ENCODE results near the gene ZSWIM3. TPM values are rescaled to one million over a fixed set of nuclear protein-coding genes. Genes with fewer than 3 reads are reported as not detected.
"Not testable (repeated sequence)": the region's sequence is repeated elsewhere in the genome, so short reads cannot be mapped to it uniquely, and the experiment has no call there.

ZSWIM3 gene
- total and polyA plus RNA-seq, 7 donors = 1.7 to 3.5 (median 2.9) TPM

DNA sequence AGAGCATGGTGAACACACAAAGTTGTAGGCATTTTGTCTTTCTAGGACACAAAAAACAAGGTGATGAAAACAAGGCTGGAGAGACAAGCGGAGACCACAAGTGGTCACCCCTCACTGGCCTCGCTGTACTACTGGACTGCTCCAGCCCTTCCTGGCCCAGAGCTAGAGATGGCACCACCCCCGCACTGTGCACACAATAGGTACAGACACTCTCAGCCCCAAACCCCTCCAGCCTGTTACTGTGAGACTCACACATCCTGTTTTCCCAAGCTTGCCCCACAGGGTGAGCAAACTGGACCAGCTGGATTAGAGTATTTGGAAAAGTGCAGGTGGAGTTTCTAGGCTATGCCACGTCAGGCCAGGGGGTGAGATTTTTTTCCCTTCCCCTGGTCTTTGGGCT, 15.2 kb downstream of the ZSWIM3 start:
- Histone ChIP-seq H3K36me3 (peaks cover 0 to 11% (median 0%) of the 10 kb centered on the region in 4 donors), H3K27me3 (no peaks in the 10 kb centered on the region), H3K4me1 (peaks cover 0 to 7% (median 3%) of the 10 kb centered on the region in 4 donors), H3K4me3 (no peak overlapping the region), H3K27ac (no peak overlapping the region), H3K9me3 (no peaks in the 10 kb centered on the region)
- intact Hi-C loops (cut with DNase I) = no loop called here
- no peak for DNase-seq
- no peak for TF ChIP-seq POLR2A (IDR thresholded peaks at IDR 0.05)
- no peak for TF ChIP-seq POLR2AphosphoS5 (IDR thresholded peaks at IDR 0.05)
- 92 to 94% methylated on average over 4 of the region's 4 CpGs for WGBS, 2 donors

DNA sequence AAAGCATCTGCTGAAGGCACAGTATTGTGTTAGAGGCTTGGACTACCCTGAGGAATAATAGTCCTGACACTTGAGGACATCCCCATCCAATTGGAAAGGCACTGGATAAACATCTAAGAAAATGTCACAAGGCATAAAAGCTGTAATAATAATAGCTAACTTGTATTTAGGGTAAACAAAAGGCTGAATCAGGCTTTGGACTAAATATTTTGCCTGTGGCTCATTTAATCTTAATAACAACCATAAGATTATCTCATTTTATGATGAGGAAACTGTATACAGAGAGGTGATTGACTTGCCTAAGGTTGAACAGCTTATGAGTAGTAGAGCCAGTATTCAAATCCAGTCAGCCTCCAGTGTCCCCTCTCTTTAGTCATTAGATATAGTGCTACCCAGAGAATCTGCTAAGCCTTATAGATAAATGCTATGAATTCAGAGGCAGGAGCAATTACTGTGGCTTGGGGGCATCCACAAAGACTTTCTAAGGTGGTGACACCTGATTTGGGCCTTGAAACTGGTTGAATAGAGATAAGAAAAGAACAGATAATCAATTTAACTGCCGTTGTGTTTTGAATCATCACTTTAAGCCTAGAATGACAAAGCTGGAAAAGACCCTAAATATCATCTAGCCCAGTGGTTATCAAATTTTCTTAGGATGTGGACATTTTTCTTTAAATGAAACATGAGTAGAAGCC, 16.1 kb downstream of the ZSWIM3 start:
- no peak overlapping the region for H3K4me3 ChIP-seq
- TF ChIP-seq, protein P1, sequence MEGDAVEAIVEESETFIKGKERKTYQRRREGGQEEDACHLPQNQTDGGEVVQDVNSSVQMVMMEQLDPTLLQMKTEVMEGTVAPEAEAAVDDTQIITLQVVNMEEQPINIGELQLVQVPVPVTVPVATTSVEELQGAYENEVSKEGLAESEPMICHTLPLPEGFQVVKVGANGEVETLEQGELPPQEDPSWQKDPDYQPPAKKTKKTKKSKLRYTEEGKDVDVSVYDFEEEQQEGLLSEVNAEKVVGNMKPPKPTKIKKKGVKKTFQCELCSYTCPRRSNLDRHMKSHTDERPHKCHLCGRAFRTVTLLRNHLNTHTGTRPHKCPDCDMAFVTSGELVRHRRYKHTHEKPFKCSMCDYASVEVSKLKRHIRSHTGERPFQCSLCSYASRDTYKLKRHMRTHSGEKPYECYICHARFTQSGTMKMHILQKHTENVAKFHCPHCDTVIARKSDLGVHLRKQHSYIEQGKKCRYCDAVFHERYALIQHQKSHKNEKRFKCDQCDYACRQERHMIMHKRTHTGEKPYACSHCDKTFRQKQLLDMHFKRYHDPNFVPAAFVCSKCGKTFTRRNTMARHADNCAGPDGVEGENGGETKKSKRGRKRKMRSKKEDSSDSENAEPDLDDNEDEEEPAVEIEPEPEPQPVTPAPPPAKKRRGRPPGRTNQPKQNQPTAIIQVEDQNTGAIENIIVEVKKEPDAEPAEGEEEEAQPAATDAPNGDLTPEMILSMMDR (IDR thresholded peaks at IDR 0.05) = no peak
- TF ChIP-seq EP300 (IDR thresholded peaks at IDR 0.05) (no peak), POLR2AphosphoS5 (IDR thresholded peaks at IDR 0.05) (no peak), POLR2A (IDR thresholded peaks at IDR 0.05) (no peak)
- WGBS, 2 donors = 66 to 81% methylated on average over 1 of the region's 1 CpG
- no peaks in the 10 kb centered on the region for H3K27me3 ChIP-seq
- no peaks in the 10 kb centered on the region for H3K9me3 ChIP-seq
- H3K4me1 ChIP-seq = no peaks in the 10 kb centered on the region
- intact Hi-C loops (cut with DNase I) = no loop called here
- no peak for DNase-seq
- H3K36me3 ChIP-seq = peaks cover 0 to 21% (median 4%) of the 10 kb centered on the region in 4 donors
- no peak overlapping the region for H3K27ac ChIP-seq

DNA sequence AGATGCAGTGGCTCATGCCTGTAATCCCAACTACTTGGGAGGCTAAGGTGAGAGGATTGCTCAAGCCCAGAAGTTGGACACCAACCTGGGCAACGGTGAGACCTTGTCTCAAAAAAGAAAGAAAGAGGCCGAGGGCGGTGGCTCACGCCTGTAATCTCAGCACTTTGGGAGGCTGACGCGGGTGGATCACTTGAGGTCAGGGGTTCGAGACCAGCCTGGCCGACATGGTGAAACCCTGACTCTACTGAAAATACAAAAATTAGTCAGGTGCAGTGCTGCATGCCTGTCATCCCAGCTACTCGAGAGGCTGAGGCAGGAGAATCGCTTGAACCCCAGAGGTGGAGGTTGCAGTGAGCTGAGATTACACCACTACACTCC, 16.7 kb downstream of the ZSWIM3 start:
- H3K36me3 ChIP-seq = peaks cover 0 to 24% (median 4%) of the 10 kb centered on the region in 4 donors
- H3K9me3 ChIP-seq; intact Hi-C loops (cut with DNase I); H3K4me3 ChIP-seq; H3K4me1 ChIP-seq; H3K27me3 ChIP-seq; H3K27ac ChIP-seq: not testable (repeated sequence)
- DNase-seq = peak; percentile 8
- WGBS, 2 donors = 94% methylated on average over 10 of the region's 10 CpGs

DNA sequence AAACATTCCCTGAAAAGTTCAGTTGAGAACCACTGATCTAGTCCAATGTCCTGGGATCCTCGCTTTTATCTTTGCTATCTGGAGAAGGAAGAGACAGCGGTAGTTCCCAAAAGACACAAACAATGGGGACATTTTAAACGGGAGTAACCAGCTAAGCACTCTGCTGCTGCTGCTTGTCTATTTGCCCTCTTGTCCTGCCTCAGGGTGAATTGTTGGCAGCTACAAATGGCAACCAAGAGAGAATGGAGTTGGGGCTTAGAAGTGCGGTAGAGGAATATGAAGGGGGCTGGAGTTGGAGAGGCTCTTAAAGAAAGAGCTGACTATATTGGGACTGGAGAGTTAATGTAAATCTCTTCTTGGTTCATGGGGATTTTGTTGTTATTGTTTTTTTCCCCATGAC, 17.2 kb downstream of the ZSWIM3 start:
- Histone ChIP-seq H3K4me1 (no peaks in the 10 kb centered on the region), H3K27me3 (no peaks in the 10 kb centered on the region), H3K4me3 (no peak overlapping the region), H3K36me3 (peaks cover 0 to 24% (median 4%) of the 10 kb centered on the region in 4 donors), H3K9me3 (no peaks in the 10 kb centered on the region), H3K27ac (no peak overlapping the region)
- 83 to 90% methylated on average over 4 of the region's 4 CpGs for WGBS, 2 donors
- no peak for DNase-seq
- TF ChIP-seq EP300 (IDR thresholded peaks at IDR 0.05) (no peak), POLR2AphosphoS5 (IDR thresholded peaks at IDR 0.05) (no peak), POLR2A (IDR thresholded peaks at IDR 0.05) (no peak)
- TF ChIP-seq, protein P1 (IDR thresholded peaks at IDR 0.05) = no peak
- intact Hi-C loops (cut with DNase I) = no loop called here

DNA sequence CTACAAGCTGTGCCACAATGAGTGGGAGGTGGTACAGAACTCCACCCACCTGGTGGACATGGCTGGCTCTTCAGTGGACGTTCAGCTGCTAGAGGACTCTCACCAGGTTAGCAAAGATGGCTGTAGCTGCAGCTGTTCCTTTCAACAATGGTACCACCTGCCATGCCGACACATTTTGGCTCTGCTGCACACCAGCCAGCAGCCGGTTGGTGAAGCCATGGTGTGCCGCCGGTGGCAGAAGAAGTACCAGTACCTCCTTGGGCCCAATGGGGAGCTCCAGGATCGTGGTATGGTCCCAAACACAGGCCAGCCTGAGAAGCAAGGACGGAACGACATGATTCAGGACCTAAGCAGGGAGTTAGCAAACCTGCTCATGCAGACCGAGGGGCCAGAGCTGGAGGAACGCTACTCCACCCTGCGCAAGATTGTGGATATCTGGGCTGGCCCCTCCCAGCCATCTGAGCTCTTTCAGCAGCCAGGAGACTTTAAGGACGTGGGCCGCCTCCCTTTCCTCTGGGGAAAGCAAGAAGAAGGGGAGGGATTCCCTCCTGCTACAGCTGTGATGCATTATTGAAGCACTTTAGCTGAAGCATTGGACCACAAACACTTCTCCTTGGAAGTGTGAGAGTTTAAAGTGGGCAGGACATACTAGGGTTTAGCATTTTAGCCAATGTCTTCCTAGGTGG, 20.8 kb downstream of the ZSWIM3 start:
- peaks cover 1 to 32% (median 10%) of the 10 kb centered on the region in 4 donors for H3K36me3 ChIP-seq
- no peaks in the 10 kb centered on the region for H3K9me3 ChIP-seq
- no peak for TF ChIP-seq EP300 (IDR thresholded peaks at IDR 0.05)
- no peak for DNase-seq
- H3K27me3 ChIP-seq = no peaks in the 10 kb centered on the region
- 91 to 93% methylated on average over 13 of the region's 13 CpGs for WGBS, 2 donors
- intact Hi-C loops (cut with DNase I) = no loop called here
- H3K4me3 ChIP-seq = no peak overlapping the region
- H3K27ac ChIP-seq = peak overlapping the region in 1 of 4 donors; percentile 10
- peaks cover 0 to 15% (median 10%) of the 10 kb centered on the region in 4 donors for H3K4me1 ChIP-seq

DNA sequence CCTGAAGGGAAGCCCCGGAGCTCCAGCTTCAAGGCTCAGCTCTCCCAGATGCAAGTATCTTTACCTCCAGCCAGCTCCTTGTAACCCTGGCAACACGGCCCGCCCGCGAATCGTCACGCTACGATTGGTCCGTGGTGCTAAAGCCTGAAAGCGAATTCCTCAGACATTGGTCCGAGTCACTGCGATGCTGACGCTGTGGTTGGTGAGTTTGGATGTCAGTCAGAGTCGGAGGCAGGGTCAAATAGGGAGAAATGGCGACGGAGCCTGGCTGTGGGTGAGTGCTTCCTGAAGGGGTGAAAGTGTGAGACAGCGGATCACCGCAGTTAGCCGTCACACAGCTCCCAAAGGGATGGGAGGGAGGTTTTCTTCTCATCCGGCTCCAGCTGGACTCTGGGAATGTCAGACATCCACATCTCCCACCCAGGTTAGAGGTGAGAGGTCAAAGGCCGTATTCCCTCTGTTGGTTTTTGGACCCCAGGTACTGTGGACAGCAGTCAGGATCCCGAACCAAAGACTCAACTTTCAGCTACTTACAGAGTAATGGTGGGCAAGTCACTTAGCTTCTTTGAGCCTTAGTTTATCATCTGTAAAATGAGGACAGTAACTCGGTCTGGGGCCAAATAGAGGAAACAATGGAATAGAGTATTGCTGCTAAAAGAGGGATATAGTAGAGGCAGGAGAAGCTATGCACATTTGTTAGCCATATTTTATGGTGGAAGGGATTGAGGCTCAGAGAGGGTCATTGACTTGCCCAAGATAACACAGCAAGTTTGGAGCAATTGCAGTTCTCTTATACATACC, 23.8 kb downstream of the ZSWIM3 start, which contains the start of gene ZSWIM1:
ZSWIM1 (plus strand) TSS at position 240 of the 801 bp plus-strand sequence. CDS start 1,366 bp downstream, outside the sequence.
- Histone ChIP-seq H3K9me3 (no peaks in the 10 kb centered on the region), H3K36me3 (peaks cover 6 to 60% (median 16%) of the 10 kb centered on the region in 4 donors), H3K4me1 (peaks cover 0 to 20% (median 12%) of the 10 kb centered on the region in 4 donors), H3K27me3 (no peaks in the 10 kb centered on the region), H3K4me3 (peak within 1 kb of the TSS; percentile 50 to 62 (median 54)), H3K27ac (peak within 1 kb of the TSS; percentile 83 to 89 (median 85))
- peak in 1 of 2 donors; percentile 53 for TF ChIP-seq POLR2A (IDR thresholded peaks at IDR 0.05)
- TF ChIP-seq POLR2AphosphoS5 (IDR thresholded peaks at IDR 0.05) = peak; percentile 51 to 84 (median 74)
- TF ChIP-seq EP300 (IDR thresholded peaks at IDR 0.05) = no peak
- TF ChIP-seq, protein P1 (IDR thresholded peaks at IDR 0.05) = no peak
- 0 to 1% methylated on average over 23 of the region's 23 CpGs for WGBS, 2 donors
- DNase-seq = peak; percentile 100
- intact Hi-C loops (cut with DNase I) = no loop called here
